Measurements from ENCODE around the gene ZNF263.
A peak's percentile ranks its signal among the peaks of the same experiment; 100 is the strongest.

ZNF263 gene

GRCh38 chr16:3282730-3283542, at the start of gene ZNF263 (continued):
- no peak for TF ChIP-seq ZNF148 (tag by site-specific recombination; IDR thresholded peaks at IDR 0.05; ENCODE audit: borderline replicate concordance)
- TF ChIP-seq ZSCAN16 (tag by site-specific recombination; IDR thresholded peaks at IDR 0.05) = no peak
- no peak for TF ChIP-seq ZNF664 (tag by site-specific recombination; IDR thresholded peaks at IDR 0.05)

GRCh38 chr16:3234543-3234856, 48.8 kb upstream of the ZNF263 start:
- peak overlapping the region; percentile 95 for H3K4me3 ChIP-seq (ENCODE audit: low read depth, low read length)
- 0 out of 2 replicates have a peak, but pooled peaks have one; percentile 16 for TF ChIP-seq ZNF707 (tag by site-specific recombination; IDR thresholded peaks at IDR 0.05)
- 0 out of 2 replicates have a peak, but pooled peaks have one; percentile 98 for TF ChIP-seq ZNF335 (tag by site-specific recombination; conservative IDR thresholded peaks at IDR 0.05)
- TF ChIP-seq ZNF654 (tag by site-specific recombination; IDR thresholded peaks at IDR 0.05; ENCODE audit: low read depth) = no peak
- TF ChIP-seq, protein P1, sequence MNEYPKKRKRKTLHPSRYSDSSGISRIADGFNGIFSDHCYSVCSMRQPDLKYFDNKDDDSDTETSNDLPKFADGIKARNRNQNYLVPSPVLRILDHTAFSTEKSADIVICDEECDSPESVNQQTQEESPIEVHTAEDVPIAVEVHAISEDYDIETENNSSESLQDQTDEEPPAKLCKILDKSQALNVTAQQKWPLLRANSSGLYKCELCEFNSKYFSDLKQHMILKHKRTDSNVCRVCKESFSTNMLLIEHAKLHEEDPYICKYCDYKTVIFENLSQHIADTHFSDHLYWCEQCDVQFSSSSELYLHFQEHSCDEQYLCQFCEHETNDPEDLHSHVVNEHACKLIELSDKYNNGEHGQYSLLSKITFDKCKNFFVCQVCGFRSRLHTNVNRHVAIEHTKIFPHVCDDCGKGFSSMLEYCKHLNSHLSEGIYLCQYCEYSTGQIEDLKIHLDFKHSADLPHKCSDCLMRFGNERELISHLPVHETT (tag by site-specific recombination; IDR thresholded peaks at IDR 0.05) = no peak
- H3K4me1 ChIP-seq (ENCODE audit: control insufficient read depth, insufficient read depth, low read length) = 0 out of 2 replicates have a peak, but pooled peaks cover 2% of the 10 kb centered on the region
- ChIA-PET POLR2A (interaction anchor here (0.6 to 2.8 kb wide), 6 partner anchors 15 to 100 kb away, joined by 3 to 12 read pairs (median 4); partner anchors contain the start of genes ZNF213 and ZNF263), CTCF (interaction anchor here (1.1 to 1.2 kb wide), 2 partner anchors 32 to 175 kb away, joined by 3 read pairs; no protein-coding TSS in a partner anchor)
- peak overlapping the region; percentile 80 for H3K27ac ChIP-seq (ENCODE audit: extremely low read depth, low read depth, low read length)
- H3K9me3 ChIP-seq (ENCODE audit: control insufficient read depth, insufficient read depth, low read depth, low read length) = no peaks in the 10 kb centered on the region
- peaks cover 25 to 45% of the 10 kb centered on the region in 2 experiments for H3K36me3 ChIP-seq (ENCODE audit: control insufficient read depth in 2 of 2, insufficient read depth in 1 of 2, low read length in 2 of 2)

DNA sequence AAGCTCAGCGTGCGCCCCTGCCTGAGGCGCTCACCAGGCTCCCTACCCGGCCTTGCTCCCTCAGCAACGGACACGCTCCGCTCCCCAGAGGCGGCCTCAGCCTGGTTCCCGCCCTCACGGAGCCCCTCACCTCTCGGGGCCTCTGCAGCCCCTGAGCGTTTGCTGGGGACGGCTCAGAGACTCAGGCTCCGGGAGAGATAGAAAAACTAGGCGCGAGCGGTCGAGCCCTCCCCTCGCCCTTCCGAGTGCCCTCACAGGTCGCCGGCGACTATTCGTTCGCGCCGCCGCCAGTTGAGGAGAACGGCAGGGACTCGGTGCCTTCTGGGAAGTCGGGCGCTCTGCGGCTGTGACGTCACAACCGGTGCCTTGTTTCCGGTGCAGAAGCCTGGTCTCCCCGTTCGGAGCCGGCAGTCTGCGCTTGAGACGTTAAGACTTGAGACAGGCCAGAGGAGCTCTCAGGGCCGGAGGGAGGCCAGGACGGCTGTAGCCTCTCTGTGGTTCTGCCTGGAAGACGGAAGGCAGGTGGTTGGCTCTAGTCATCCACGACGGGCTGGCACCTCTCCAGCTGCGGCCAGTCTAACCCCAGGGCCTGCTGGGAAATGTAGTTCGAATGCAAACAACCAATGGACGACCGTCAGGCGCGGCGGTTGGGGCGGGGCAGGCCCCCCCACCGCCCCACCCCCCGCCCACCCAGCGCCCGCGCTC, 48.3 kb upstream of the ZNF263 start, which contains the start of gene ZNF200:
TSS of gene ZNF200 (minus strand) at position 302 of the 705 bp plus-strand sequence. CDS start 1,403 bp downstream, outside the sequence.
- peak within 1 kb of the TSS; percentile 95 for H3K4me3 ChIP-seq (ENCODE audit: low read depth, low read length)
- peaks cover 20 to 40% of the 10 kb centered on the region in 2 experiments for H3K36me3 ChIP-seq (ENCODE audit: control insufficient read depth in 2 of 2, insufficient read depth in 1 of 2, low read length in 2 of 2)
- H3K27ac ChIP-seq (ENCODE audit: extremely low read depth, low read depth, low read length) = peak within 1 kb of the TSS; percentile 80
- POLR2A ChIA-PET = interaction anchor here (0.6 to 2.8 kb wide), 7 partner anchors 14 to 166 kb away, joined by 3 to 12 read pairs (median 4); partner anchors contain the start of genes ZNF174, ZNF213, ZNF263 and ZSCAN32
- CTCF ChIA-PET = interaction anchor here (0.6 to 1.2 kb wide), 3 partner anchors 31 to 176 kb away, joined by 3 to 4 read pairs (median 3); no protein-coding TSS in a partner anchor
- H3K4me1 ChIP-seq (ENCODE audit: control insufficient read depth, insufficient read depth, low read length) = 0 out of 2 replicates have a peak, but pooled peaks cover 2% of the 10 kb centered on the region
- no peaks in the 10 kb centered on the region for H3K9me3 ChIP-seq (ENCODE audit: control insufficient read depth, insufficient read depth, low read depth, low read length)
- TF ChIP-seq ZNF394 (tag by site-specific recombination; IDR thresholded peaks at IDR 0.05; ENCODE audit: borderline replicate concordance) (peak; percentile 37; the same call in 1 of the 2 replicates), ZNF202 (tag by site-specific recombination; IDR thresholded peaks at IDR 0.05; ENCODE audit: borderline replicate concordance) (no peak), YY2 (tag by site-specific recombination; IDR thresholded peaks at IDR 0.05) (peak; percentile 59; the same call in 1 of the 2 replicates), ZNF791 (tag by site-specific recombination; IDR thresholded peaks at IDR 0.05) (no peak), ZBTB20 (tag by site-specific recombination; IDR thresholded peaks at IDR 0.05) (peak; percentile 68; the same call in 1 of the 2 replicates), ZNF302 (tag by site-specific recombination; IDR thresholded peaks at IDR 0.05; ENCODE audit: low read depth) (no peak), ZNF785 (tag by site-specific recombination; IDR thresholded peaks at IDR 0.05) (no peak), ZNF132 (tag by site-specific recombination; IDR thresholded peaks at IDR 0.05; ENCODE audit: borderline replicate concordance) (no peak), ZNF560 (tag by site-specific recombination; IDR thresholded peaks at IDR 0.05; ENCODE audit: borderline replicate concordance) (no peak), KLF1 (tag by site-specific recombination; IDR thresholded peaks at IDR 0.05) (peak; percentile 15; the same call in 1 of the 2 replicates), MYNN (tag by site-specific recombination; IDR thresholded peaks at IDR 0.05; ENCODE audit: borderline replicate concordance) (no peak)
- TF ChIP-seq, protein P2, sequence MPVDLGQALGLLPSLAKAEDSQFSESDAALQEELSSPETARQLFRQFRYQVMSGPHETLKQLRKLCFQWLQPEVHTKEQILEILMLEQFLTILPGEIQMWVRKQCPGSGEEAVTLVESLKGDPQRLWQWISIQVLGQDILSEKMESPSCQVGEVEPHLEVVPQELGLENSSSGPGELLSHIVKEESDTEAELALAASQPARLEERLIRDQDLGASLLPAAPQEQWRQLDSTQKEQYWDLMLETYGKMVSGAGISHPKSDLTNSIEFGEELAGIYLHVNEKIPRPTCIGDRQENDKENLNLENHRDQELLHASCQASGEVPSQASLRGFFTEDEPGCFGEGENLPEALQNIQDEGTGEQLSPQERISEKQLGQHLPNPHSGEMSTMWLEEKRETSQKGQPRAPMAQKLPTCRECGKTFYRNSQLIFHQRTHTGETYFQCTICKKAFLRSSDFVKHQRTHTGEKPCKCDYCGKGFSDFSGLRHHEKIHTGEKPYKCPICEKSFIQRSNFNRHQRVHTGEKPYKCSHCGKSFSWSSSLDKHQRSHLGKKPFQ (tag by site-specific recombination; IDR thresholded peaks at IDR 0.05) = no peak
- TF ChIP-seq, protein P3, sequence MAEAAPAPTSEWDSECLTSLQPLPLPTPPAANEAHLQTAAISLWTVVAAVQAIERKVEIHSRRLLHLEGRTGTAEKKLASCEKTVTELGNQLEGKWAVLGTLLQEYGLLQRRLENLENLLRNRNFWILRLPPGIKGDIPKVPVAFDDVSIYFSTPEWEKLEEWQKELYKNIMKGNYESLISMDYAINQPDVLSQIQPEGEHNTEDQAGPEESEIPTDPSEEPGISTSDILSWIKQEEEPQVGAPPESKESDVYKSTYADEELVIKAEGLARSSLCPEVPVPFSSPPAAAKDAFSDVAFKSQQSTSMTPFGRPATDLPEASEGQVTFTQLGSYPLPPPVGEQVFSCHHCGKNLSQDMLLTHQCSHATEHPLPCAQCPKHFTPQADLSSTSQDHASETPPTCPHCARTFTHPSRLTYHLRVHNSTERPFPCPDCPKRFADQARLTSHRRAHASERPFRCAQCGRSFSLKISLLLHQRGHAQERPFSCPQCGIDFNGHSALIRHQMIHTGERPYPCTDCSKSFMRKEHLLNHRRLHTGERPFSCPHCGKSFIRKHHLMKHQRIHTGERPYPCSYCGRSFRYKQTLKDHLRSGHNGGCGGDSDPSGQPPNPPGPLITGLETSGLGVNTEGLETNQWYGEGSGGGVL (tag by site-specific recombination; IDR thresholded peaks at IDR 0.05) = peak; percentile 26; the same call in 1 of the 2 replicates
- TF ChIP-seq, protein P4, sequence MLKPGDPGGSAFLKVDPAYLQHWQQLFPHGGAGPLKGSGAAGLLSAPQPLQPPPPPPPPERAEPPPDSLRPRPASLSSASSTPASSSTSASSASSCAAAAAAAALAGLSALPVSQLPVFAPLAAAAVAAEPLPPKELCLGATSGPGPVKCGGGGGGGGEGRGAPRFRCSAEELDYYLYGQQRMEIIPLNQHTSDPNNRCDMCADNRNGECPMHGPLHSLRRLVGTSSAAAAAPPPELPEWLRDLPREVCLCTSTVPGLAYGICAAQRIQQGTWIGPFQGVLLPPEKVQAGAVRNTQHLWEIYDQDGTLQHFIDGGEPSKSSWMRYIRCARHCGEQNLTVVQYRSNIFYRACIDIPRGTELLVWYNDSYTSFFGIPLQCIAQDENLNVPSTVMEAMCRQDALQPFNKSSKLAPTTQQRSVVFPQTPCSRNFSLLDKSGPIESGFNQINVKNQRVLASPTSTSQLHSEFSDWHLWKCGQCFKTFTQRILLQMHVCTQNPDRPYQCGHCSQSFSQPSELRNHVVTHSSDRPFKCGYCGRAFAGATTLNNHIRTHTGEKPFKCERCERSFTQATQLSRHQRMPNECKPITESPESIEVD (tag by site-specific recombination; IDR thresholded peaks at IDR 0.05) = no peak

Data from HEK293 (cell line).